Stimulated activated CD8-positive, alpha-beta memory T cell treated with anti-CD3 and anti-CD28 coated beads, Interleukin-7, amount 100 ng/mL, for 48 hours (primary cell): Measurements from ENCODE around the gene DGLUCY.

Experiments
- DNase-seq, 2 donors: peaks; one replicate each; pipeline ENCODE4 v3.0.0-alpha.2; 2020; ENCODE audit warnings: low read depth in 1 of 2; ENCODE audit errors: extremely low read depth in 1 of 2

The DGLUCY gene

GRCh38 chr14:91273885-91274273, 160.0 kb downstream of the DGLUCY start:
- no peak for DNase-seq

- no peak for DNase-seq
Observed at GRCh38 chr14:91274796-91275195, 160.9 kb downstream of the DGLUCY start.
